ENCODE measurements around the gene KIF6.
"Not testable (repeated sequence)": the region's sequence is repeated elsewhere in the genome, so short reads cannot be mapped to it uniquely, and the experiment has no call there.

KIF6 gene

DNA sequence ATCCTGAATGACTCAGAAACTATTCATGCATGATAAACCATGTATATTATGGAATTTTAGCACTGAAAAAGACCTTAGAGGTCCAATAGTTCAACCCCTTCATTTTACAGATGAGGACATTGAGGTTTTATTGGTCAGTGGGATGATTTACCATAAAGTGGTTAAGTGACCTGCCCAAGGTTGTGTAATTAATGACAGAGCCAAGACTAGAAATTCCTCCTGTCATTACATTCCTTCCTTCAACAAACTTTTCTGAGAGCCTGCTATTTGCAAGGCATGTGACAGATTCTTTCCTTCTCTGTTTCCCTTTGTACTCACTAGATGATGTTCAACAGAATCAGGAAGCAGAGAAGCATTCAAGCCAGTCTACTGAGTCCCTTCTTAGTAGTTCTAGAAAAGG is 232.0 kb downstream of the KIF6 start:
- H3K4me3 ChIP-seq (ENCODE audit: low read depth, low read length) = no peak overlapping the region
- no peak for TF ChIP-seq CTCF (IDR thresholded peaks at IDR 0.05; ENCODE audit: low read depth, low read length)

DNA sequence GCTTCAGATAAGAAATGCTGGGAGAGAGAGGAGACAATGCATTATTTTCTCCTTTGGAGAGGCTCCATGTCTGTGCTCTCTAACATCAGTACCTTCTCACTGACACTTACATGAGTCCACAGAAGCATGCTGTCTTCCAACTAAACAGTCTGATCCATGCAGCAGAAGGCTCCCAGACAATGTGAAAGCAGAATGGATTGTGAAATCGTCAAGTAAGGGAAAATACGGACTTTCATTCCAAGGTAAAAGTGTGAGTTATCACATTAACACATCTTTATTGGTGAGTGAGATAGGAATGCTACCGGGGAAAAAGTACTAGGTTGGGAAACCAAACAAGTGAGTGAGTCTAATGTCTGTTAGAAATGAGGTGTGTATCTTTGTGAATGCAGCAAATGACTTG is 235.1 kb downstream of the KIF6 start:
- no peak for TF ChIP-seq CTCF (IDR thresholded peaks at IDR 0.05; ENCODE audit: low read depth, low read length)
- H3K4me3 ChIP-seq (ENCODE audit: low read depth, low read length) = no peak overlapping the region

GRCh38 chr6:39488255-39488879 is 236.8 kb downstream of the KIF6 start:
- no peak for TF ChIP-seq CTCF (IDR thresholded peaks at IDR 0.05; ENCODE audit: low read depth, low read length)
- H3K4me3 ChIP-seq (ENCODE audit: low read depth, low read length) = no peak overlapping the region

DNA sequence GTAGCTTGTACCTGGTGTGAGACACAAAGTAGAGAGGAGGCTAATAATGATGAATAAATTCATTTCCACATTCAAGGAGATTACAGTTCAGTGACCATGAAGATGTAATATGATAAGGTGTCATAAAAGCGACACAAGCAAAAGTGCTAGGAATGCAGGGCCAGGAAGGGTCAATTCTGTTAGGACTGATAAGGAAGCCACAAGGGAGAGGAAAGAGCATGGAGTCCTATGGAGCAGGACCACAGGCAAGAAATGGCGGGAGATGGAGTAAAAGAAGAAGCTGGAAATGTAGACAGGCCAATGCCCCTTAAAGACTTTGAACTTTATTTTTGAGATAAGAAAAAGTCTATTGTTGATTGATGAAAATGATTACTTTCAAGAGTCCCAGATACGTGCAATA is 240.9 kb downstream of the KIF6 start:
- no peak for TF ChIP-seq CTCF (IDR thresholded peaks at IDR 0.05; ENCODE audit: low read depth, low read length)
- H3K4me3 ChIP-seq (ENCODE audit: low read depth, low read length) = no peak overlapping the region

GRCh38 chr6:39479819-39480218 is 245.4 kb downstream of the KIF6 start:
- H3K4me3 ChIP-seq (ENCODE audit: low read depth, low read length) = not testable (repeated sequence)

DNA sequence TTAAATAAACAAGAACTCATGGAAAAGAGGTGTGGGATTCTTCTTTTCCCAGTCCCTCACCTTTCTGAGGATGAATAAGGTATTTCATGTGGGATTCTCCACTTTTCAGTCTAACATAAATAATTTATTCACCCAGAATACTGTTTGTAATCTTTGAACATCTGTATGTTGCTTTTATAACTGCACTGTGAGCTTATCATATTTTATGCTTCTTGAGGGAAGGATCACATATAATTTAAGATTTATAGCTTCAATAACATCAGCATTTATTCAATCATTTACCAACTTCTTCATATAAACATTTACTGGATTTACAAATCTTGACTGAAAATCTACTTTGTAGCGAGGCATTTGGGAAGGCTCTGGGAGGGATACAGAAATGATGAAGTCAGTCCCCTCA is 248.5 kb downstream of the KIF6 start:
- no peak for TF ChIP-seq CTCF (IDR thresholded peaks at IDR 0.05; ENCODE audit: low read depth, low read length)
- no peak overlapping the region for H3K4me3 ChIP-seq (ENCODE audit: low read depth, low read length)

GRCh38 chr6:39476151-39476550 is 249.1 kb downstream of the KIF6 start:
- TF ChIP-seq CTCF (IDR thresholded peaks at IDR 0.05; ENCODE audit: low read depth, low read length) = no peak
- no peak overlapping the region for H3K4me3 ChIP-seq (ENCODE audit: low read depth, low read length)

Measured in WI38 (cell line).